CD8-positive, alpha-beta memory T cell (primary cell): ENCODE measurements around the gene PRSS38. TPM values are rescaled to one million over a fixed set of nuclear protein-coding genes. Genes with fewer than 3 reads are reported as not detected.
A peak's percentile ranks its signal among the peaks of the same experiment; 100 is the strongest.

Source experiments
- CTCF ChIA-PET: fragments of 350-600 bp; sonication (Branson Sonifier 250); formaldehyde crosslinking; loops from one replicate; lab custom pipeline; 2021; ENCODE audit warnings: antibody characterized with exemption; lab: Charles Lee
- POLR2A ChIA-PET: fragments of 350-600 bp; sonication (Branson Sonifier 250); formaldehyde crosslinking; loops from one replicate; lab custom pipeline; 2021; ENCODE audit warnings: antibody characterized with exemption; lab: Charles Lee
- DNase-seq, 5 donors: peaks; one replicate each; pipeline versions ENCODE4 v3.0.0 to v3.0.0-alpha.2; 2020 to 2022; ENCODE audit warnings: mixed read lengths in 1 of 5
- H3K27ac ChIP-seq: one replicate; pipeline ENCODE4 v1.7.0; 2013; ENCODE audit warnings: low read depth, mild to moderate bottlenecking, low read length, moderate library complexity
- H3K27me3 ChIP-seq: 2 replicates; pipeline ENCODE4 v1.7.0; 2013; ENCODE audit warnings: low read length, mild to moderate bottlenecking; ENCODE audit not compliant: insufficient read depth, poor library complexity, severe bottlenecking
- H3K36me3 ChIP-seq: 2 replicates; pipeline ENCODE4 v1.7.0; 2013; ENCODE audit warnings: mild to moderate bottlenecking, low read length, moderate library complexity; ENCODE audit not compliant: insufficient read depth
- H3K4me1 ChIP-seq: 2 replicates; pipeline ENCODE4 v1.7.0; 2013; ENCODE audit warnings: mild to moderate bottlenecking, low read length, moderate library complexity; ENCODE audit not compliant: insufficient read depth
- H3K4me3 ChIP-seq: 2 replicates; pipeline ENCODE4 v1.7.0; 2013; ENCODE audit warnings: mild to moderate bottlenecking, low read length
- H3K9me3 ChIP-seq: 2 replicates; pipeline ENCODE4 v1.7.0; 2013; ENCODE audit warnings: mild to moderate bottlenecking, low read length
- H3K27ac Mint-ChIP-seq, 8 donors: one replicate each; pipeline ENCODE4 v1.8.0; 2020 to 2021; ENCODE audit warnings: mixed read lengths in 8 of 8, mild to moderate bottlenecking in 6 of 8, inconsistent platforms in 3 of 8, moderate library complexity in 3 of 8
- H3K27me3 Mint-ChIP-seq, 2 donors: one replicate each; pipeline ENCODE4 v1.8.0; 2020 to 2021; ENCODE audit warnings: mixed read lengths in 2 of 2, mild to moderate bottlenecking in 1 of 2, moderate library complexity in 1 of 2
- H3K36me3 Mint-ChIP-seq, 3 donors: one replicate each; pipeline ENCODE4 v1.8.0; 2020 to 2021; ENCODE audit warnings: mixed read lengths in 3 of 3, inconsistent platforms in 1 of 3, mild to moderate bottlenecking in 1 of 3
- H3K4me1 Mint-ChIP-seq, 3 donors: one replicate each; pipeline ENCODE4 v1.8.0; 2020 to 2021; ENCODE audit warnings: mixed read lengths in 3 of 3, inconsistent platforms in 1 of 3, mild to moderate bottlenecking in 1 of 3
- H3K4me3 Mint-ChIP-seq, 7 donors: one replicate each; pipeline ENCODE4 v1.8.0; 2020 to 2021; ENCODE audit warnings: mixed read lengths in 7 of 7, mild to moderate bottlenecking in 6 of 7, moderate library complexity in 4 of 7, inconsistent platforms in 2 of 7
- H3K9me3 Mint-ChIP-seq, 5 donors: one replicate each; pipeline ENCODE4 v1.8.0; 2020 to 2022; ENCODE audit warnings: mixed read lengths in 5 of 5, mild to moderate bottlenecking in 3 of 5, moderate library complexity in 2 of 5, inconsistent platforms in 1 of 5
- polyA plus RNA-seq: library from polyadenylated mRNA; unstranded; fragments of 300-500 nt; fragmentation: Illumina TruSeq; gene quantifications from one replicate; pipeline ENCODE4 v1.2.3, GENCODE V29; 2021
- total RNA-seq, 2 experiments: library from RNA; stranded (reverse); gene quantifications; one replicate each; pipeline ENCODE4 v1.2.3, GENCODE V29; 2021

Gene PRSS38
- total and polyA plus RNA-seq, 3 experiments from 2014 or later, result not detected

DNA sequence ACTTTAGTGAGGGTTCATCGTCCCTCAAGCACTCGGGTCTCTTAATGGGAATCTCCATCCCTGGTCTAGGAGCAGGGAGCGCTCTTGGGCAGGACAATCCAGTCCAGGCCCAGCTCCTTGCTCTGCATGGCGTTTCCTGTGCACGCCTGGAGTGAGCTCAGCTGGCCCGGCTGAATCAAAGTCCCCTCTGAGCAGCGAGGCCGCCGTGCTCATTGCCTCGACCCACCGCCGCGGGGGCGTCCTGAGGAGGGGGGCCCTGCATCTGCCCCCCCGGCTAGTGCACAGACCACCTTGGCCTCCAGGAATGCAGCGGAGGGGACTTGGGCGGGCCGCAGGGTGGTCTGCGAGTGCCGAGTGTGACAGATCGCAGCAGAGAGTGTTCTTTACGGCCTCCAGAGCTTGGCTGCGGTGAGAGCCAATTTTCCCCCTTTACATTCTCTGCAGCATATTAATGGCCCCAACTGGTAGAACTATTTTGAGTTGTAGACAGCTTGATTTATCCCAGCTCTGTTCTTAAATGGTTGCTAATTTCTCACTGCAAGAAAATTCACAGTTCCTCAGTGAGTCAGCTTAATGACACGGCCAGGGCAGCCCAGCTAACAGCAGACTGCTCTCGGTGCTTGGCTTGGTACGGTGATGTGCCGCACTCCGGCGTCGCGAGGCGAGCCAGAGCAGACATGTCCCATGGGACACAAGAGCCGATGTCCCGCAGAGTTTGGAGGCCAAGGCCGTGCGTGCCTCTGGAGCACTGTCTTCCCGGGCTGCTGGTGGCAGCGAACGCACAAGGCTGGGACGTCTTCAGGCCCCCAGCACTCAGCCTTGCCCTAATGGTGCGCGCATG lies 40.4 kb upstream of the PRSS38 start:
- no peaks in the 10 kb centered on the region for H3K9me3 ChIP-seq

DNA sequence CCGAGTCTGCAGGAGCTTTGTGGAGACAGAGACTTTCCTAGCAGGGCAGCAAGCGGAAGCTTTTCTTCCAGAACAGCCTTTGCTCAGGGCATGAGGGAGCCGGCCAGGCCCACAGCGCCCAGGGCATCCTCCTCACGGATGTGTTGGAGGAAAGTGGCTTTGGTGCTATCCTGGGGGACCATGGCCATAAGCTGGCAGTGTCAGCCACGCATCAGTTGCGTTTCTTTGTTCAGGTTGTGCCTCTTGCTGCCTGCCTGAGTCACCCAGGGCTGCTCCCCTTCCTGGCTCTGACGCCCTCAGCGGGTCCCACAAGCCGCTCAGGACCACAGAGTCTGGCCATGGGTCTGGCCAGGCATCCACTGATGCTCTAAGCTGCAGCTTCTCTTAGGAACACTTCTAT lies 39.6 kb upstream of the PRSS38 start:
- Histone ChIP-seq H3K4me3 (no peak overlapping the region), H3K4me1 (peaks cover 29% of the 10 kb centered on the region), H3K9me3 (no peaks in the 10 kb centered on the region), H3K36me3 (peaks cover 10% of the 10 kb centered on the region), H3K27me3 (no peaks in the 10 kb centered on the region), H3K27ac (no peak overlapping the region)
- no peak for DNase-seq
- Mint-ChIP-seq H3K27ac (peak overlapping the region in 2 of 8 donors; percentile 22 to 63), H3K36me3 (peaks cover 0 to 27% (median 8%) of the 10 kb centered on the region in 3 donors), H3K4me3 (no peak overlapping the region), H3K4me1 (peaks cover 30 to 53% (median 30%) of the 10 kb centered on the region in 3 donors), H3K27me3 (no peaks in the 10 kb centered on the region), H3K9me3 (no peaks in the 10 kb centered on the region)
- CTCF ChIA-PET, result interaction anchor here (3.4 to 3.8 kb wide), 2 partner anchors 12 kb away, joined by 13 to 51 read pairs; no protein-coding TSS in a partner anchor
- POLR2A ChIA-PET, result interaction anchor here (2.4 kb wide), 1 partner anchor 10 kb away, joined by 15 read pairs; no protein-coding TSS in a partner anchor

More for the DNA sequence above, 40.4 kb upstream of the PRSS38 start:
- Histone ChIP-seq H3K36me3 (peaks cover 10% of the 10 kb centered on the region), H3K27ac (no peak overlapping the region), H3K4me3 (no peak overlapping the region), H3K4me1 (peaks cover 29% of the 10 kb centered on the region), H3K27me3 (no peaks in the 10 kb centered on the region)
- peaks cover 0 to 24% (median 8%) of the 10 kb centered on the region in 3 donors for H3K36me3 Mint-ChIP-seq
- H3K4me1 Mint-ChIP-seq, result peaks cover 34 to 57% (median 35%) of the 10 kb centered on the region in 3 donors
- H3K4me3 Mint-ChIP-seq, result peak overlapping the region in 3 of 7 donors; percentile 26 to 83 (median 79)
- peak overlapping the region in 6 of 8 donors; percentile 38 to 99 (median 86) for H3K27ac Mint-ChIP-seq
- H3K27me3 Mint-ChIP-seq, result no peaks in the 10 kb centered on the region
- ChIA-PET POLR2A (interaction anchor here (1.2 to 2.4 kb wide), 3 partner anchors 9 to 14 kb away, joined by 3 to 15 read pairs (median 13); no protein-coding TSS in a partner anchor), CTCF (interaction anchor here (1.2 to 3.8 kb wide), 3 partner anchors 11 to 172 kb away, joined by 3 to 51 read pairs (median 13); no protein-coding TSS in a partner anchor)
- no peaks in the 10 kb centered on the region for H3K9me3 Mint-ChIP-seq
- no peak for DNase-seq

DNA sequence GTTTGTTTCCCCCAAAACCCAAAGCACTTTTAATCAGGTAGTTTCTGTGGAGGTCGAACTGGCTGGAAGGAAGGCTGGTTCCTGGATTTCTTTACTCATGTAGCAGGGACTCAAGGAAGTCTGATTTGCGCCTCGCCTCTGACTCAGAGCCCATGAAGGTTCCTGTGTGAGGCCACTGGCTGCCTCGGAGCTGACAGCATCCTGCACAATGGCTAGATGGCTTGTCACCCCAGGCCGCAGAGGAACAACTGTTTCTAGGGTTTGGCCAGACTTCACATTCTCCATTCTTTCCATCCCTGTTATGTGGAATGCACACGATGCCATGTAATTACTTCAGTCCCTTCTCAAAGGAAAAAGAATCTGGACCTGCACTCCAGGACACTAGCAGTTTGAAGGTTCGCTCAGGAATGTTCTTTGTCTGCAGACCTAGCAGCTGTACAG lies 39.1 kb upstream of the PRSS38 start:
- Mint-ChIP-seq H3K4me3 (peak overlapping the region in 4 of 7 donors; percentile 12 to 32 (median 14)), H3K27me3 (no peaks in the 10 kb centered on the region)
- POLR2A ChIA-PET, result no interaction called here

DNA sequence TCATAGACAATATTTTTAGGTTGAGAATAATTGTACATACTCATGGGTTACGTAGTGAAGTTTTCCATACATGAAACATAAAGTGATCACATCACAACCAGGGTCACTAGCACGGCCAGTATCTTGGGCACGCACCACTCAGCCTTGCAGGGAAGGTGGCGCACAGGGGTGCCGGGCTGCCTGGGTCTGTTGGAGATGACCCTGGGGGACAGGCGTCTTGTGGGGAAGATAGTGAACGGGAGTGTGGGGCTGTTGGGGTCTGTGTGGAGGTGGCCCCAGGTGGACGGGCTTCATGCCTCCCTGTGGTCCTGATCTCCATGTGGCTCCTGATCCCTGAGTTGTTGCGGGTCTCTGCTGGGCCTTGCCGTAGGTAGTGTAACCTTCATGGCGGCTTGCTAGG lies 38.3 kb upstream of the PRSS38 start:
- Histone ChIP-seq H3K9me3 (no peaks in the 10 kb centered on the region), H3K4me1 (peaks cover 28% of the 10 kb centered on the region), H3K36me3 (peaks cover 10% of the 10 kb centered on the region), H3K4me3 (no peak overlapping the region), H3K27me3 (no peaks in the 10 kb centered on the region), H3K27ac (no peak overlapping the region)
- Mint-ChIP-seq H3K9me3 (no peaks in the 10 kb centered on the region), H3K4me1 (peaks cover 28 to 44% (median 30%) of the 10 kb centered on the region in 3 donors), H3K36me3 (peaks cover 0 to 31% (median 8%) of the 10 kb centered on the region in 3 donors), H3K27ac (peak overlapping the region in 3 of 8 donors; percentile 40 to 90 (median 46)), H3K4me3 (no peak overlapping the region), H3K27me3 (no peaks in the 10 kb centered on the region)
- CTCF ChIA-PET, result interaction anchor here (1.3 to 1.4 kb wide), 2 partner anchors 11 to 15 kb away, joined by 5 read pairs; no protein-coding TSS in a partner anchor
- DNase-seq, result no peak
- POLR2A ChIA-PET, result no interaction called here

More for the DNA sequence above, 39.1 kb upstream of the PRSS38 start:
- CTCF ChIA-PET, result interaction anchor here (3.4 to 3.8 kb wide), 2 partner anchors 11 to 13 kb away, joined by 13 to 51 read pairs; no protein-coding TSS in a partner anchor
- H3K36me3 ChIP-seq, result peaks cover 10% of the 10 kb centered on the region
- peaks cover 30 to 49% (median 30%) of the 10 kb centered on the region in 3 donors for H3K4me1 Mint-ChIP-seq
- peaks cover 0 to 29% (median 8%) of the 10 kb centered on the region in 3 donors for H3K36me3 Mint-ChIP-seq
- no peaks in the 10 kb centered on the region for H3K9me3 Mint-ChIP-seq
- no peak for DNase-seq
- H3K9me3 ChIP-seq, result no peaks in the 10 kb centered on the region
- H3K4me3 ChIP-seq, result no peak overlapping the region
- H3K27ac Mint-ChIP-seq, result peak overlapping the region in 3 of 8 donors; percentile 22 to 63 (median 34)
- H3K27me3 ChIP-seq, result no peaks in the 10 kb centered on the region
- H3K4me1 ChIP-seq, result peaks cover 29% of the 10 kb centered on the region
- H3K27ac ChIP-seq, result no peak overlapping the region

DNA sequence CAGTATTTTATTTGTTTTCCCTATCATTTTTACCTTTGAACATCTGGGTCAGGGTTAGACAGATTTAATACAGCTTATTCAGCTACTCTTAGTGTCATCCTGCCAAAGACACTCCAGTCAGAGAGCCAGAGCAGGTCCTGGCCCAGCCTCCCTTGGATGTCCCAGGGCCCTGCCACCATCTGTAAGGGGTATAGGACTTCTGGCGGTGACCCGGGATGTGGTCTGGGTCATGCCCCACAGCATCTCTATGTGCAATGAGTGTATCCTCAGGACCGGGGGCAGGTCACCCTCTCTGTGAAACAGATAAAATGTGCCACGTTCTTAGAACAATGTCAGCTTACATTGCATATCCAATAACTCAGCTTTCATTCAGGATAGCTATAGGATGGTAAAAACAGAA lies 37.8 kb upstream of the PRSS38 start:
- no peak overlapping the region for H3K4me3 Mint-ChIP-seq
- CTCF ChIA-PET, result interaction anchor here (1.3 to 1.4 kb wide), 2 partner anchors 12 to 15 kb away, joined by 5 read pairs; no protein-coding TSS in a partner anchor
- peaks cover 0 to 36% (median 11%) of the 10 kb centered on the region in 3 donors for H3K36me3 Mint-ChIP-seq
- POLR2A ChIA-PET, result no interaction called here
- H3K4me1 Mint-ChIP-seq, result peaks cover 23 to 39% (median 26%) of the 10 kb centered on the region in 3 donors
- H3K9me3 ChIP-seq, result no peaks in the 10 kb centered on the region
- no peaks in the 10 kb centered on the region for H3K27me3 ChIP-seq
- no peak for DNase-seq
- peaks cover 10% of the 10 kb centered on the region for H3K36me3 ChIP-seq
- no peak overlapping the region for H3K27ac Mint-ChIP-seq
- H3K9me3 Mint-ChIP-seq, result no peaks in the 10 kb centered on the region
- H3K27ac ChIP-seq, result no peak overlapping the region
- peaks cover 23% of the 10 kb centered on the region for H3K4me1 ChIP-seq
- no peak overlapping the region for H3K4me3 ChIP-seq
- H3K27me3 Mint-ChIP-seq, result no peaks in the 10 kb centered on the region

DNA sequence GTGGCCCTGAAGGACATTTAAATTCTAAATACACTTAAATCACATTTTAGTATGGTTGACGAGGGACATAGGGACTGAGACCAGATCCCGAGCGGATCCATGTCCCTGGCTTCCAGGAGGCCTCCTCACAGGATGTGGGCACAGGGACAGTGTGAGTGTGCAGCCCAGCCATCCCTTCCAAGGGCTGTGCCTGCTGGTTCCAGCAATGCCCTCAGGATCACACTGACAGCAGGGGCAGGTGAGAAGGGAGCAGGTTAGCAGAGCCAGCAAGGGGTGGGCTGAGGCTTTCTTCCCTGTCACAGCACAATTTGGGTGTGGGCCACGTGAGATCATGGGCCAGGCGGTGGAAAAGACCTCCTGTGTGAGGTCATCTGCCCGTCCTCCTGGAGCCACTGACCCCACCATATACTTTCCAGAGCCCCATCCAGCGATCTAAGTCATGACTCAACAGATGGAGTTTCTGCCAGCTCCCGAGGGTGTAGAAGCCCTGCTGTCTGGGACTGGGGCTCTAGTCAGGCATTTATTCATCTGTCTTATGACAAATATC lies 37.0 kb upstream of the PRSS38 start:
- POLR2A ChIA-PET, result interaction anchor here (1.0 kb wide), 1 partner anchor 12 kb away, joined by 3 read pairs; no protein-coding TSS in a partner anchor
- no peaks in the 10 kb centered on the region for H3K27me3 ChIP-seq
- no peaks in the 10 kb centered on the region for H3K9me3 ChIP-seq
- peaks cover 0 to 37% (median 12%) of the 10 kb centered on the region in 3 donors for H3K36me3 Mint-ChIP-seq
- CTCF ChIA-PET, result interaction anchor here (1.2 to 1.4 kb wide), 3 partner anchors 9 to 16 kb away, joined by 3 to 5 read pairs (median 5); no protein-coding TSS in a partner anchor
- H3K27ac ChIP-seq, result no peak overlapping the region
- peaks cover 15 to 32% (median 19%) of the 10 kb centered on the region in 3 donors for H3K4me1 Mint-ChIP-seq
- peaks cover 10% of the 10 kb centered on the region for H3K36me3 ChIP-seq
- no peak for DNase-seq
- no peak overlapping the region for H3K4me3 ChIP-seq
- peaks cover 16% of the 10 kb centered on the region for H3K4me1 ChIP-seq
- peak overlapping the region in 1 of 8 donors; percentile 2 for H3K27ac Mint-ChIP-seq
- no peak overlapping the region for H3K4me3 Mint-ChIP-seq
- H3K9me3 Mint-ChIP-seq, result no peaks in the 10 kb centered on the region
- no peaks in the 10 kb centered on the region for H3K27me3 Mint-ChIP-seq

DNA sequence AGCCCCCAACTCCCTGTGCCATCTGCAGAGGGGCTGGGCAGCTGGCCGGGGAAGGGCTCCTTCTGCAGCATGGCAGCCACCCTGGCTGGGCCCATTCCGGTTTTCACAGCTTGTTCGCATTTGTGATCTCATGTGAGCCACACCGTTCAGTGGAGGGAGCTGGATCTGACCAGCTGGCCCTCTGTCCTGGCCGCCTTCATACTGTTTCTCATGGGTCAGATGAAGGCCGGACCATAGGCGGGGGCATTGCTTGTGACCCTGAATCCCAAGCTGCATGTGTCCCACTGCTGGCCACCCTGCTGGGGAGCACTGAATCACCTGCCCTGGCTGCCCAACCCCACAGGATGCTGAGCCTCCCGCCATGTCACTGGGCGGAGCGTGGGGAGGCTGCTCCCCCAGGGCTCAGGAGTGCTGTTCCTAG lies 36.4 kb upstream of the PRSS38 start:
- ChIA-PET POLR2A (interaction anchor here (1.0 kb wide), 1 partner anchor 13 kb away, joined by 3 read pairs; no protein-coding TSS in a partner anchor), CTCF (interaction anchor here (1.2 kb wide), 1 partner anchor 9 kb away, joined by 3 read pairs; no protein-coding TSS in a partner anchor)
- no peaks in the 10 kb centered on the region for H3K9me3 ChIP-seq
- Mint-ChIP-seq H3K27ac (peak overlapping the region in 1 of 8 donors; percentile 2), H3K4me1 (peaks cover 9 to 26% (median 14%) of the 10 kb centered on the region in 3 donors), H3K27me3 (no peaks in the 10 kb centered on the region), H3K9me3 (no peaks in the 10 kb centered on the region), H3K36me3 (peaks cover 0 to 37% (median 9%) of the 10 kb centered on the region in 3 donors), H3K4me3 (no peak overlapping the region)
- peaks cover 10% of the 10 kb centered on the region for H3K36me3 ChIP-seq
- no peaks in the 10 kb centered on the region for H3K27me3 ChIP-seq
- H3K4me3 ChIP-seq, result no peak overlapping the region
- no peak overlapping the region for H3K27ac ChIP-seq
- DNase-seq, result no peak
- peaks cover 10% of the 10 kb centered on the region for H3K4me1 ChIP-seq
